NCI-H526 (cell line): Measurements from ENCODE around the gene DTWD2.
"Not testable (repeated sequence)": the region's sequence is repeated elsewhere in the genome, so short reads cannot be mapped to it uniquely, and the experiment has no call there.

Experiments
- DNase-seq, 2 experiments: peaks; one replicate each; lab custom pipeline; 2025; lab: John Stamatoyannopoulos, UW

DTWD2 gene

GRCh38 chr5:118950354-118950753 lies 38.0 kb downstream of the DTWD2 start:
- DNase-seq: not testable (repeated sequence)

GRCh38 chr5:118946138-118946800 lies 42.1 kb downstream of the DTWD2 start:
- no peak for DNase-seq

- no peak for DNase-seq
Observed at GRCh38 chr5:118937393-118938061, 50.8 kb downstream of the DTWD2 start.

GRCh38 chr5:118933703-118934102 lies 54.6 kb downstream of the DTWD2 start:
- no peak for DNase-seq

- no peak for DNase-seq
Observed at GRCh38 chr5:118931564-118931963, 56.8 kb downstream of the DTWD2 start.

- DNase-seq: no peak
Observed at GRCh38 chr5:118924006-118924389, 64.3 kb downstream of the DTWD2 start.

- DNase-seq: no peak
Observed at GRCh38 chr5:118923295-118924005, 64.9 kb downstream of the DTWD2 start.

- no peak for DNase-seq
Observed at GRCh38 chr5:118921866-118922265, 66.5 kb downstream of the DTWD2 start.

- no peak for DNase-seq
Observed at GRCh38 chr5:118919016-118919415, 69.3 kb downstream of the DTWD2 start.

GRCh38 chr5:118918232-118918631 lies 70.1 kb downstream of the DTWD2 start:
- no peak for DNase-seq

- not testable (repeated sequence) for DNase-seq
Observed at GRCh38 chr5:118907536-118907935, 80.8 kb downstream of the DTWD2 start.

- no peak for DNase-seq
Observed at GRCh38 chr5:118906947-118907346, 81.4 kb downstream of the DTWD2 start.

- DNase-seq: no peak
Observed at GRCh38 chr5:118905196-118905595, 83.2 kb downstream of the DTWD2 start.

- no peak for DNase-seq
Observed at GRCh38 chr5:118902656-118903438, 85.5 kb downstream of the DTWD2 start.

GRCh38 chr5:118894709-118895108 lies 93.6 kb downstream of the DTWD2 start:
- DNase-seq: no peak

- DNase-seq: peak; percentile 82 to 89
Observed at GRCh38 chr5:118891252-118891651, 97.1 kb downstream of the DTWD2 start.

GRCh38 chr5:118889165-118889564 lies 99.2 kb downstream of the DTWD2 start:
- DNase-seq: no peak

GRCh38 chr5:118888556-118888955 lies 99.8 kb downstream of the DTWD2 start:
- no peak for DNase-seq

- DNase-seq: no peak
Observed at GRCh38 chr5:118883362-118883761, 105.0 kb downstream of the DTWD2 start.

- no peak for DNase-seq
Observed at GRCh38 chr5:118882666-118883065, 105.7 kb downstream of the DTWD2 start.

GRCh38 chr5:118876852-118877251 lies 111.5 kb downstream of the DTWD2 start:
- DNase-seq: not testable (repeated sequence)

- DNase-seq: no peak
Observed at GRCh38 chr5:118875131-118875530, 113.2 kb downstream of the DTWD2 start.
